ENCODE measurements around the gene TGFBR3L. TPM values are rescaled to one million over a fixed set of nuclear protein-coding genes. Genes with fewer than 3 reads are reported as not detected.
A peak's percentile ranks its signal among the peaks of the same experiment; 100 is the strongest.

The TGFBR3L gene
- total RNA-seq, 5 donors from 2014 or later (not counting 1 experiment from before 2014, with no cell fraction given) = 0.76 to 4.5 (median 1.3) TPM

DNA sequence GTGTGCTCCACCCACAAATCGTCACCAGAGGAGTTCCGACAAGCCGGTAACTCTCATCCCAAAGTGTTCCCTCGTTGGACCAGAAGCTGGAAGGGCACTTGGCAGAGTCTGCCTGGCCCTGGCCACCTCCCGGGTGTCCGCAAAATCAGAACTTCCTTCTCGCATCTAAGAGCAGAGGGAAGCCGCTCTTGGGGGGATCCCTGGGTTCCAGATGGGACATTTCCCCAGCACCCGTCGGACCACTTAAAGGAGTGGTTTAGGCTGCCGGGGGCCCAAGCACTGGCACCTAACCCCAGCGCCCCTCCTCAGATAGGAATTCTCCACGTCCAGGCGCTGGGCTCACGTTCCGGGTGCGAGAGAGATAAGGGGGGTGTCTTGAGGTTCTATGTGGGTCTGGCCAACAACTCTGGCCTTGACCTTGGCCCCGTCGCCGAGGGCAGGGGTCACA, 11.8 kb upstream of the TGFBR3L start:
- H3K27ac ChIP-seq (ENCODE audit: low read length) = peak overlapping the region; percentile 59
- POLR2A ChIA-PET = interaction anchor here (0.9 to 1.5 kb wide), 2 partner anchors 18 to 265 kb away, joined by 3 to 9 read pairs; partner anchors contain the start of gene SNAPC2 (in 1 of the 2)
- Mint-ChIP-seq H3K36me3 (peaks cover 7% of the 10 kb centered on the region), H3K9me3 (no peaks in the 10 kb centered on the region), H3K4me1 (peaks cover 27 to 32% (median 31%) of the 10 kb centered on the region in 3 donors), H3K27ac (peak overlapping the region; percentile 87 to 90), H3K27me3 (no peaks in the 10 kb centered on the region), H3K4me3 (peak overlapping the region; percentile 83 to 88 (median 87))
- H3K4me3 ChIP-seq (ENCODE audit: control insufficient read depth in 1 of 2, extremely low read depth in 1 of 2, low read length in 1 of 2) = peak overlapping the region; percentile 55 to 71
- peaks cover 6 to 45% of the 10 kb centered on the region in 2 experiments for H3K4me1 ChIP-seq (ENCODE audit: control insufficient read depth in 1 of 2, extremely low read depth in 1 of 2, insufficient read depth in 2 of 2, low read length in 2 of 2)
- 36% methylated on average over 9 of the region's 20 CpGs for WGBS (ENCODE audit: insufficient coverage)
- peaks cover 3 to 12% of the 10 kb centered on the region in 2 donors for H3K36me3 ChIP-seq (ENCODE audit: control insufficient read depth in 2 of 2, extremely low read depth in 1 of 2, insufficient read depth in 1 of 2, low read length in 1 of 2)
- H3K9me3 ChIP-seq = no peaks in the 10 kb centered on the region
- CTCF ChIA-PET = interaction anchor here (0.5 to 1.3 kb wide), 12 partner anchors 15 to 384 kb away, joined by 3 to 28 read pairs (median 5); partner anchors contain the start of genes PET100 (in 1 of the 2), SNAPC2 (in 1 of the 2), TIMM44 (in 1 of the 2) and TRAPPC5 (in 1 of the 2)
- no peak for ATAC-seq (replicated peaks in 1 of 4)
- no peak for DNase-seq
- peaks cover 0 to 12% of the 10 kb centered on the region in 2 experiments for H3K27me3 ChIP-seq (replicated peaks in 1 of 2; ENCODE audit: control insufficient read depth in 2 of 2, extremely low read depth in 1 of 2, insufficient read depth in 2 of 2, low read length in 1 of 2)

- DNase-seq = peak; percentile 98 to 100 (median 100)
- H3K36me3 ChIP-seq (ENCODE audit: control insufficient read depth in 2 of 2, extremely low read depth in 1 of 2, insufficient read depth in 1 of 2, low read length in 1 of 2) = peaks cover 3 to 15% of the 10 kb centered on the region in 2 donors
- peak within 1 kb of the TSS; percentile 77 to 82 for H3K4me3 ChIP-seq (ENCODE audit: control insufficient read depth in 1 of 2, extremely low read depth in 1 of 2, low read length in 1 of 2)
- H3K27ac Mint-ChIP-seq = peak within 1 kb of the TSS; percentile 87 to 90
- POLR2A ChIA-PET = interaction anchor here (0.5 to 1.5 kb wide), 4 partner anchors 13 to 1014 kb away, joined by 3 to 9 read pairs (median 6); partner anchors contain the start of gene SNAPC2 (in 1 of the 2)
- peaks cover 0 to 11% of the 10 kb centered on the region in 2 experiments for H3K27me3 ChIP-seq (replicated peaks in 1 of 2; ENCODE audit: control insufficient read depth in 2 of 2, extremely low read depth in 1 of 2, insufficient read depth in 2 of 2, low read length in 1 of 2)
- H3K4me1 Mint-ChIP-seq = peaks cover 27 to 32% (median 31%) of the 10 kb centered on the region in 3 donors
- H3K9me3 ChIP-seq = no peaks in the 10 kb centered on the region
- peak; percentile 85 to 92 (median 90) for ATAC-seq (replicated peaks in 1 of 4)
- no peaks in the 10 kb centered on the region for H3K27me3 Mint-ChIP-seq
- H3K4me3 Mint-ChIP-seq = peak within 1 kb of the TSS; percentile 83 to 88 (median 87)
- H3K36me3 Mint-ChIP-seq = peaks cover 7% of the 10 kb centered on the region
- peak within 1 kb of the TSS; percentile 84 for H3K27ac ChIP-seq (ENCODE audit: low read length)
- peaks cover 6 to 49% of the 10 kb centered on the region in 2 experiments for H3K4me1 ChIP-seq (ENCODE audit: control insufficient read depth in 1 of 2, extremely low read depth in 1 of 2, insufficient read depth in 2 of 2, low read length in 2 of 2)
- WGBS (ENCODE audit: insufficient coverage) = under 1% methylated on average over 78 of the region's 89 CpGs
- no peaks in the 10 kb centered on the region for H3K9me3 Mint-ChIP-seq
- CTCF ChIA-PET = interaction anchor here (0.6 to 1.3 kb wide), 12 partner anchors 14 to 335 kb away, joined by 3 to 28 read pairs (median 6); partner anchors contain the start of genes PET100 (in 1 of the 2), SNAPC2 (in 1 of the 2), TIMM44 (in 1 of the 2) and TRAPPC5 (in 1 of the 2)
Observed at GRCh38 chr19:7903244-7904073, 11.2 kb upstream of the TGFBR3L start, which contains the start of gene MAP2K7. MAP2K7 (plus strand) TSS chr19:7903877; CDS start chr19:7903945, 68 bp downstream.

- Histone ChIP-seq H3K27ac (ENCODE audit: low read length) (peak overlapping the region; percentile 84), H3K9me3 (no peaks in the 10 kb centered on the region), H3K4me1 (ENCODE audit: control insufficient read depth in 1 of 2, extremely low read depth in 1 of 2, insufficient read depth in 2 of 2, low read length in 2 of 2) (peaks cover 6 to 55% of the 10 kb centered on the region in 2 experiments), H3K36me3 (ENCODE audit: control insufficient read depth in 2 of 2, extremely low read depth in 1 of 2, insufficient read depth in 1 of 2, low read length in 1 of 2) (peaks cover 6 to 15% of the 10 kb centered on the region in 2 donors), H3K27me3 (replicated peaks in 1 of 2; ENCODE audit: control insufficient read depth in 2 of 2, extremely low read depth in 1 of 2, insufficient read depth in 2 of 2, low read length in 1 of 2) (peaks cover 0 to 10% of the 10 kb centered on the region in 2 experiments), H3K4me3 (ENCODE audit: control insufficient read depth in 1 of 2, extremely low read depth in 1 of 2, low read length in 1 of 2) (peak overlapping the region; percentile 77 to 82)
- H3K4me3 Mint-ChIP-seq = peak overlapping the region; percentile 83 to 88 (median 87)
- WGBS (ENCODE audit: insufficient coverage) = 16% methylated on average over 43 of the region's 68 CpGs
- DNase-seq (peak in 31 of 35 experiments; percentile 67 to 89 (median 78)), ATAC-seq (replicated peaks in 1 of 4) (peak; percentile 67 to 77 (median 70))
- H3K27me3 Mint-ChIP-seq = no peaks in the 10 kb centered on the region
- no peaks in the 10 kb centered on the region for H3K9me3 Mint-ChIP-seq
- peaks cover 27 to 32% (median 31%) of the 10 kb centered on the region in 3 donors for H3K4me1 Mint-ChIP-seq
- H3K27ac Mint-ChIP-seq = peak overlapping the region; percentile 61 to 78
- CTCF ChIA-PET = interaction anchor here in 1 of 2 donors (0.5 to 1.3 kb wide), 11 partner anchors 13 to 336 kb away, joined by 3 to 28 read pairs (median 6); partner anchors contain the start of genes PET100, SNAPC2, TIMM44 and TRAPPC5
- H3K36me3 Mint-ChIP-seq = peaks cover 7% of the 10 kb centered on the region
- POLR2A ChIA-PET = interaction anchor here (0.5 to 1.5 kb wide), 4 partner anchors 12 to 1015 kb away, joined by 3 to 9 read pairs (median 6); partner anchors contain the start of gene SNAPC2 (in 1 of the 2)
Observed at GRCh38 chr19:7904074-7905020, 10.3 kb upstream of the TGFBR3L start.

DNA sequence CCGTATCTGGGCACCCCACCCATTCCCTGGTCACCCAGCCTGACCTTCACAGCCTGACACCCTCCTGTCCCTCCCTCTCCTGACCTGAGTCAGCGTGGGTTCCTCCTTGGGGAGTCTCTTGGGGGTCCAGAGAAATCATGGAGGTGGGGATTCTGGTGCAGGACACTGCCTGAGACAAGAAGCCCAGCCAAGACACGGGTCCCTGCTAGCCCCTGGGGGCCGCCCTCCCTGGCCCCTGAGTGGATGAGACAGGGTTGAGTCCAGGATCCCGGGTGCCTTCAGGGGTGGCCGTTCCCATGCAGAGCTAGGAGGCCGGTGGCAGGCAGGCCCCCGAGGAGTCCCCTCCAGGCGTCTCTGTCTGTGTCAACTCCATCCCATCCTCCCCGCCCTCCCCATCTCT, 9.4 kb upstream of the TGFBR3L start:
- Histone ChIP-seq H3K27me3 (replicated peaks in 1 of 2; ENCODE audit: control insufficient read depth in 2 of 2, extremely low read depth in 1 of 2, insufficient read depth in 2 of 2, low read length in 1 of 2) (peaks cover 0 to under 1% of the 10 kb centered on the region in 2 experiments), H3K27ac (ENCODE audit: low read length) (peak overlapping the region; percentile 84), H3K4me1 (ENCODE audit: control insufficient read depth in 1 of 2, extremely low read depth in 1 of 2, insufficient read depth in 2 of 2, low read length in 2 of 2) (peaks cover 6 to 55% of the 10 kb centered on the region in 2 experiments), H3K9me3 (no peaks in the 10 kb centered on the region), H3K36me3 (ENCODE audit: control insufficient read depth in 2 of 2, extremely low read depth in 1 of 2, insufficient read depth in 1 of 2, low read length in 1 of 2) (peaks cover 11 to 21% of the 10 kb centered on the region in 2 donors), H3K4me3 (ENCODE audit: control insufficient read depth in 1 of 2, extremely low read depth in 1 of 2, low read length in 1 of 2) (peak overlapping the region in 1 of 2 donors; percentile 77)
- no peaks in the 10 kb centered on the region for H3K27me3 Mint-ChIP-seq
- H3K4me3 Mint-ChIP-seq = peak overlapping the region; percentile 83 to 88 (median 85)
- H3K4me1 Mint-ChIP-seq = peaks cover 27 to 32% (median 31%) of the 10 kb centered on the region in 3 donors
- no peak for ATAC-seq (replicated peaks in 1 of 4)
- POLR2A ChIA-PET = no interaction called here
- peak overlapping the region; percentile 61 to 78 for H3K27ac Mint-ChIP-seq
- H3K9me3 Mint-ChIP-seq = no peaks in the 10 kb centered on the region
- WGBS (ENCODE audit: insufficient coverage) = 83% methylated on average over 1 of the region's 10 CpGs
- no peak for DNase-seq
- H3K36me3 Mint-ChIP-seq = peaks cover 7% of the 10 kb centered on the region
- CTCF ChIA-PET = no interaction called here

- peaks cover 6 to 55% of the 10 kb centered on the region in 2 experiments for H3K4me1 ChIP-seq (ENCODE audit: control insufficient read depth in 1 of 2, extremely low read depth in 1 of 2, insufficient read depth in 2 of 2, low read length in 2 of 2)
- peaks cover 13% of the 10 kb centered on the region for H3K36me3 Mint-ChIP-seq
- ChIA-PET POLR2A (no interaction called here), CTCF (no interaction called here)
- H3K9me3 ChIP-seq = no peaks in the 10 kb centered on the region
- WGBS (ENCODE audit: insufficient coverage) = no CpG with 5 or more reads among the region's 10 CpGs
- no peak for DNase-seq
- no peaks in the 10 kb centered on the region for H3K9me3 Mint-ChIP-seq
- H3K4me3 ChIP-seq (ENCODE audit: control insufficient read depth in 1 of 2, extremely low read depth in 1 of 2, low read length in 1 of 2) = no peak overlapping the region
- ATAC-seq (replicated peaks in 1 of 4) = no peak
- no peaks in the 10 kb centered on the region for H3K27me3 Mint-ChIP-seq
- no peak overlapping the region for H3K27ac Mint-ChIP-seq
- peaks cover 27 to 32% (median 31%) of the 10 kb centered on the region in 3 donors for H3K4me1 Mint-ChIP-seq
- peaks cover 17 to 26% of the 10 kb centered on the region in 2 donors for H3K36me3 ChIP-seq (ENCODE audit: control insufficient read depth in 2 of 2, extremely low read depth in 1 of 2, insufficient read depth in 1 of 2, low read length in 1 of 2)
- no peak overlapping the region for H3K27ac ChIP-seq (ENCODE audit: low read length)
- H3K4me3 Mint-ChIP-seq = peak overlapping the region; percentile 56 to 88 (median 73)
- H3K27me3 ChIP-seq (replicated peaks in 1 of 2; ENCODE audit: control insufficient read depth in 2 of 2, extremely low read depth in 1 of 2, insufficient read depth in 2 of 2, low read length in 1 of 2) = no peaks in the 10 kb centered on the region
Observed at GRCh38 chr19:7905859-7906258, 8.8 kb upstream of the TGFBR3L start.
